SK-N-SH treated with all-trans-retinoic acid at 6 μM for 48 hours (cell line): Measurements from ENCODE around the gene KRTAP9-6.

ENCODE experiments used
- ARNTL ChIP-seq: fragments of 450-650 bp; formaldehyde crosslinking; IDR thresholded peaks from 2 replicates; pipeline ENCODE4 v1.5.0; 2020; ENCODE audit warnings: low read depth, mild to moderate bottlenecking, moderate library complexity, borderline replicate concordance
- BACH2 ChIP-seq: fragments of 250-450 bp; sonication (Bioruptor Pico); IDR thresholded peaks from 2 replicates; pipeline ENCODE4 v1.9.0; 2021; ENCODE audit warnings: mild to moderate bottlenecking, borderline replicate concordance
- CREB5 ChIP-seq: fragments of 250-450 bp; sonication (Bioruptor Pico); IDR thresholded peaks from 2 replicates; pipeline ENCODE4 v1.5.1; 2020; ENCODE audit warnings: low read depth, mild to moderate bottlenecking, moderate library complexity
- ZC3H10 ChIP-seq: fragments of 250-450 bp; sonication (Bioruptor Pico); IDR thresholded peaks from 2 replicates; pipeline ENCODE4 v1.5.1; 2021; ENCODE audit warnings: mild to moderate bottlenecking, moderate library complexity
- ZFP30 ChIP-seq: fragments of 450-650 bp; formaldehyde crosslinking; IDR thresholded peaks from 2 replicates; pipeline ENCODE4 v1.5.0; 2022; ENCODE audit warnings: mild to moderate bottlenecking, moderate library complexity

- no peak for TF ChIP-seq ZFP30
- TF ChIP-seq BACH2 (CRISPR knock-in tag) = no peak
- TF ChIP-seq ZC3H10 = no peak
- TF ChIP-seq CREB5 = no peak
- TF ChIP-seq ARNTL (CRISPR knock-in tag) = no peak
These were observed 50.1 kb downstream of the KRTAP9-6 start, which contains the start of gene KRTAP17-1 for GRCh38 chr17:41315204-41315794.
